Activated CD8-positive, alpha-beta T cell treated with anti-CD3 and anti-CD28 coated beads for 36 hours (primary cell): Measurements from ENCODE around the gene CLVS2. TPM values are rescaled to one million over a fixed set of nuclear protein-coding genes. Genes with fewer than 3 reads are reported as not detected.

Experiments
- ATAC-seq: fragments of 200-7000 bp; cut with Tn5 transposase; one replicate; pipeline ENCODE4 v1.10.0; 2021; ENCODE audit warnings: mild to moderate bottlenecking, moderate library complexity
- CTCF ChIA-PET: fragments of 350-600 bp; sonication (Branson Sonifier 250); formaldehyde crosslinking; loops from one replicate; lab custom pipeline; 2021; ENCODE audit warnings: antibody characterized with exemption; lab: Charles Lee
- POLR2A ChIA-PET: fragments of 350-600 bp; sonication (Branson Sonifier 250); formaldehyde crosslinking; loops from one replicate; lab custom pipeline; 2021; ENCODE audit warnings: antibody characterized with exemption; lab: Charles Lee
- DNase-seq: peaks from one replicate; pipeline ENCODE4 v3.0.0-alpha.2; 2020
- H3K27ac Mint-ChIP-seq: one replicate; pipeline ENCODE4 v1.8.0; 2021; ENCODE audit warnings: mild to moderate bottlenecking, mixed read lengths
- H3K27me3 Mint-ChIP-seq: one replicate; pipeline ENCODE4 v1.8.0; 2021; ENCODE audit warnings: mixed read lengths
- H3K36me3 Mint-ChIP-seq: one replicate; pipeline ENCODE4 v1.8.0; 2021; ENCODE audit warnings: low read depth, mixed read lengths
- H3K4me1 Mint-ChIP-seq: one replicate; pipeline ENCODE4 v1.8.0; 2021; ENCODE audit warnings: low read depth, mixed read lengths
- H3K4me3 Mint-ChIP-seq: one replicate; pipeline ENCODE4 v1.8.0; 2021; ENCODE audit warnings: mild to moderate bottlenecking, moderate library complexity, mixed read lengths
- H3K9me3 Mint-ChIP-seq: one replicate; pipeline ENCODE4 v1.8.0; 2021; ENCODE audit warnings: mixed read lengths
- CTCF ChIP-seq: fragments of 200-600 bp; IDR thresholded peaks from one replicate; pipeline ENCODE4 v1.8.0; 2022; ENCODE audit warnings: antibody characterized with exemption, mild to moderate bottlenecking
- intact Hi-C: fragments of 100-400 bp; cut with micrococcal nuclease; formaldehyde crosslinking; loops from one replicate; pipeline ENCODE4 v1.10.0; 2022
- total RNA-seq, 2 experiments: library from RNA; stranded (reverse); gene quantifications; one replicate each; pipeline ENCODE4 v1.2.3, GENCODE V29; 2021

Gene CLVS2
- total RNA-seq, 2 experiments from 2014 or later: not detected

DNA sequence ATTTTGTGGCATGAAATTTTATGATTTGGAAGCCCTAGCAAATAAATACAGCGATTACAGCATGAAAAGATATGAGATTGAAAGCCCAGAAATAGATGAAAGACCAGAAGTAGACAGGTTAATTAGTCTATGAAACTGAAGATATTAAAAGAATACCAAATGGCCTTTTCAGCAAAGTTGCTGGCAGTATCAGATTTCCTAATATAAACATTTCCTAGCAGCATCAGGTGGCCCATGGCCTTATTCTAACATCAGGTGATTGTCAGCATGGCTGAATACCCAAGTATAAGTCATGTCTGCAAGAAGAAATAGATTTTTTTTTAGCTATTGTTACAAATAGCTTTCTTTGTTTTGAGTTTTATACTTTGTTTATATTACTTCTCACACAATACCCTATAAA, 93.2 kb downstream of the CLVS2 start:
- POLR2A ChIA-PET: no interaction called here
- intact Hi-C loops: no loop called here
- Mint-ChIP-seq H3K36me3 (no peaks in the 10 kb centered on the region), H3K27me3 (no peaks in the 10 kb centered on the region), H3K9me3 (no peaks in the 10 kb centered on the region), H3K27ac (no peak overlapping the region), H3K4me3 (no peak overlapping the region), H3K4me1 (no peaks in the 10 kb centered on the region)
- DNase-seq: no peak
- no peak for ATAC-seq
- CTCF ChIA-PET: no interaction called here
- TF ChIP-seq CTCF: no peak

DNA sequence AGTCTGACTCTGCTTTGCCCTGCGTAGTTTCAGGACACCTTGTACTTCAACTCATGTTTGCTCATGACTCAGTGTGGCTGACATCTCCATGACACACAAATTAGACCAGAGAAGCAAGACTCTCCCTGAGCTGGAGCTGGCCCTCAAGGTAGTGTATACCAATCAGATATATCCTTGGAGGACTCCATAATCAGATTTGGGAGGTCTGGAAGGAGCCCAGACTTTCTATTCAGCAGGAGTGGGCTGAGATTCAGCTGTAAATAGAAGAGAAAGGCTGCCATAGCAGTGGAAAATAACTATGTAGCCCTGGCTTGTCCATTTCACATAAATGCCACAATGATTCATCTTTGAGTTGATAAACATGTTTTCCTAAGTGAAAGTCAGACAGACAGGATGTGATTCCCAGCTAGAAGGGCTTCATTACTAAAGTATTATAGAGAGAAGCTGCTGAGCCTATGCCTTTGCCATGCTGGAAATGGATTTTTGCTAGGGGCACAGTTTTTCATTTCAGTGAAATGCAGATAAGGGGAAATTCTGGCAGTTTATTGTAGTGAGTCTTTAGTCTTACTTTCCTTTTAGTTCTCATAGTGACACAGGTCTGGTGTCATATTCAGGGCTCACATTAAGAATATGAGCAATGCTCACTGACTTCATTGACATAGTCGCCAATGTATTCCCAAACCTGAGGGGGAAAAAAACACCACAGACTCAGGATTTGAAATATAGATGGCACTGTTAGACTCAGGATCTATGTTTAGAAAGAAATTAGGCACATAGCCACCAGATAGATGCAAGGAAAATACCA, 95.3 kb downstream of the CLVS2 start:
- CTCF ChIA-PET: no interaction called here
- H3K27ac Mint-ChIP-seq: no peak overlapping the region
- no peaks in the 10 kb centered on the region for H3K27me3 Mint-ChIP-seq
- no peak overlapping the region for H3K4me3 Mint-ChIP-seq
- ATAC-seq (no peak), DNase-seq (no peak)
- no peaks in the 10 kb centered on the region for H3K9me3 Mint-ChIP-seq
- POLR2A ChIA-PET: no interaction called here
- no peaks in the 10 kb centered on the region for H3K4me1 Mint-ChIP-seq
- intact Hi-C loops: no loop called here
- H3K36me3 Mint-ChIP-seq: no peaks in the 10 kb centered on the region
- TF ChIP-seq CTCF: no peak

GRCh38 chr6:123091896-123092271, 95.8 kb downstream of the CLVS2 start:
- no peak overlapping the region for H3K4me3 Mint-ChIP-seq
- H3K36me3 Mint-ChIP-seq: no peaks in the 10 kb centered on the region
- no peaks in the 10 kb centered on the region for H3K4me1 Mint-ChIP-seq
- POLR2A ChIA-PET: no interaction called here
- ATAC-seq (no peak), DNase-seq (no peak)
- no peaks in the 10 kb centered on the region for H3K27me3 Mint-ChIP-seq
- TF ChIP-seq CTCF: no peak
- H3K9me3 Mint-ChIP-seq: no peaks in the 10 kb centered on the region
- no peak overlapping the region for H3K27ac Mint-ChIP-seq
- intact Hi-C loops: no loop called here
- CTCF ChIA-PET: no interaction called here

DNA sequence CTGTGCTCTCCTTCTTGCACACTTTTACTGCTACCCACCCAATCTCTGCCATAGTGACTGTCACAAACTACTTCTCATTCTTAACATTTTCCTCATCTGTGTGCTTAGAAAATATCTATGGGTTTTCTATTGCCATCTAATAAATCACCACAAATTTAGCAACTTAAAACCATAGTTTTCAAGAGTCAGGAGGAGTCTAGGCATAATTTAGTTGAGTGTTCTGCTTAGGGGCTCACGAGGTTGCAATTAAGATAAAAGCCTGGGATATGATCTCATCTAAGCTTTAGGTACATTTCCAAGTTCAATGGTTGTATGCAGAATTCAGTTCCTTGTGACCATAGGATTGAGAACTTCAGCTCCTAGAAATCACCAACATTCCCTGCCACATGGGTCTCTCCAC, 98.8 kb downstream of the CLVS2 start:
- H3K36me3 Mint-ChIP-seq: no peaks in the 10 kb centered on the region
- DNase-seq (no peak), ATAC-seq (no peak)
- no peak overlapping the region for H3K27ac Mint-ChIP-seq
- no peaks in the 10 kb centered on the region for H3K4me1 Mint-ChIP-seq
- CTCF ChIA-PET: no interaction called here
- POLR2A ChIA-PET: no interaction called here
- no peak overlapping the region for H3K4me3 Mint-ChIP-seq
- no peaks in the 10 kb centered on the region for H3K9me3 Mint-ChIP-seq
- TF ChIP-seq CTCF: no peak
- H3K27me3 Mint-ChIP-seq: no peaks in the 10 kb centered on the region
- intact Hi-C loops: no loop called here

DNA sequence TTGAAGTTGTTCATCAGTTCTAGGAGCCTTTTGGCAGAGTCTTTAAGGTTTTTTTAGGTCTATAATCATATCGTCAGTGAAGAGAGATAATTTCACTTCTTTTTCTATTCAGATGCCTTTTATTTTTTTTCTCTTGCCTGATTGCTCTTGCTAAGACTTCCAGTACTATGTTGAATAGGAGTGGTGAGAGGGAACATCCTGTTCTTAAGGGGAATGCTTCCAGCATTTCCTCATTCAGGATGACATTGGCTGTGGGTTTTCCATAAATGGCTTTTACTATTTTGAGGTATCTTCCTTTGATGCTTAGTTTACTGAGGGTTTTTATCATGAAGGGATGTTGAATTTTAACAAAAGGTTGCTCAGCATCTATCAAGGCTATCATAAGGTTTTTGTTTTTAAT, 109.5 kb downstream of the CLVS2 start:
- ChIA-PET CTCF (no interaction called here), POLR2A (no interaction called here)
- Mint-ChIP-seq H3K4me1 (no peaks in the 10 kb centered on the region), H3K36me3 (no peaks in the 10 kb centered on the region), H3K27me3 (no peaks in the 10 kb centered on the region), H3K9me3 (peaks cover 7% of the 10 kb centered on the region), H3K4me3 (no peak overlapping the region), H3K27ac (no peak overlapping the region)
- no peak for ATAC-seq
- DNase-seq: no peak
- intact Hi-C loops: no loop called here
- no peak for TF ChIP-seq CTCF
